AG09309 (cell line): ENCODE results near the gene ADH7.
A peak's percentile ranks its signal among the peaks of the same experiment; 100 is the strongest.

Source experiments
- DNase-seq: peaks from one replicate; pipeline ENCODE4 v3.0.0-alpha.2; 2010; ENCODE audit warnings: low read depth
- H3K4me3 ChIP-seq: 2 replicates; pipeline ENCODE4 v1.5.1; 2011; ENCODE audit warnings: mild to moderate bottlenecking, low read depth, low read length, moderate library complexity; ENCODE audit not compliant: control insufficient read depth
- TF ChIP-seq, protein P1 (sequence below): IDR thresholded peaks from 2 replicates; pipeline ENCODE4 v1.5.1; 2011; ENCODE audit warnings: mild to moderate bottlenecking, low read depth, low read length, inconsistent platforms; ENCODE audit not compliant: insufficient read depth, control insufficient read depth; ENCODE audit errors: missing control alignments

ADH7 gene

DNA sequence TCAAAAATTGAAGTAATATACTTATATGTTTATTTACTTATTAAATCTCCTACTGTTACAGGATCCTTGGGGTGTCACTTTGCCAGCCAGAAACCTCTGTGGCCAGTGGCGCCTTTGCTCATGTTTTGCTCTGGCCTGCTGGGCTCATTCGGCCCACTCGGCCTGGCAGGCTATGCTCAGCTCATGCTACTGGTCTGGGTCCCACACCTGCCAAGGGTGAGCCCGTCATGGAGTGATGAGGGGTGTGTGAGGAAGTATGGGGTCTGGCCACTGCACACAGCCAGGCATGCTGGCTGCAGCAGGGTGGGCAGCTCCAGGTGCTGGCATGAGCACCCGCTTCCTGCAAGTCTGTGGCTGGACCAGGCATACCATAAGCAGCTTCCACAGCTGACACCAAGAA, 25.1 kb downstream of the ADH7 start:
- TF ChIP-seq, protein P1, sequence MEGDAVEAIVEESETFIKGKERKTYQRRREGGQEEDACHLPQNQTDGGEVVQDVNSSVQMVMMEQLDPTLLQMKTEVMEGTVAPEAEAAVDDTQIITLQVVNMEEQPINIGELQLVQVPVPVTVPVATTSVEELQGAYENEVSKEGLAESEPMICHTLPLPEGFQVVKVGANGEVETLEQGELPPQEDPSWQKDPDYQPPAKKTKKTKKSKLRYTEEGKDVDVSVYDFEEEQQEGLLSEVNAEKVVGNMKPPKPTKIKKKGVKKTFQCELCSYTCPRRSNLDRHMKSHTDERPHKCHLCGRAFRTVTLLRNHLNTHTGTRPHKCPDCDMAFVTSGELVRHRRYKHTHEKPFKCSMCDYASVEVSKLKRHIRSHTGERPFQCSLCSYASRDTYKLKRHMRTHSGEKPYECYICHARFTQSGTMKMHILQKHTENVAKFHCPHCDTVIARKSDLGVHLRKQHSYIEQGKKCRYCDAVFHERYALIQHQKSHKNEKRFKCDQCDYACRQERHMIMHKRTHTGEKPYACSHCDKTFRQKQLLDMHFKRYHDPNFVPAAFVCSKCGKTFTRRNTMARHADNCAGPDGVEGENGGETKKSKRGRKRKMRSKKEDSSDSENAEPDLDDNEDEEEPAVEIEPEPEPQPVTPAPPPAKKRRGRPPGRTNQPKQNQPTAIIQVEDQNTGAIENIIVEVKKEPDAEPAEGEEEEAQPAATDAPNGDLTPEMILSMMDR = no peak
- no peak for DNase-seq

DNA sequence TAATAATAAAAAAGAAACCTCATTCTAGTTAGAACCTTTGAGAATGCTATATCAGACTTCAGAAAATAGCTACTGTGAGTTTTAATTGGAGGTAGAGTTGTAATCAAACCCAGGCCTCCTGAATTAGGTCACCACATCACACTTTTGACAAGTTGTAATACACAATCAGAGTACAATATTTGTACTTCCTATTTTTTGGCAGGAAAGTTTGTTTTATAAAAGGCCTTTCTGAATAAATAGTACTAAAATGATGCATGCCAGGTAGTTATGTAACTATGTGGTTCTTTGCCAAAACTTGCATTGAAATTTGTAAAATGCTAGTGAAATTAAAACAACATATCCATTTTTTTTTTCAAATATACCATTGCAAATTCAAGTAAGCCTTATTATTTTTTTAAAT, 26.8 kb downstream of the ADH7 start:
- no peak overlapping the region for H3K4me3 ChIP-seq
- DNase-seq = no peak
- TF ChIP-seq, protein P1 = no peak

More for the DNA sequence above, 25.1 kb downstream of the ADH7 start:
- no peak overlapping the region for H3K4me3 ChIP-seq

DNA sequence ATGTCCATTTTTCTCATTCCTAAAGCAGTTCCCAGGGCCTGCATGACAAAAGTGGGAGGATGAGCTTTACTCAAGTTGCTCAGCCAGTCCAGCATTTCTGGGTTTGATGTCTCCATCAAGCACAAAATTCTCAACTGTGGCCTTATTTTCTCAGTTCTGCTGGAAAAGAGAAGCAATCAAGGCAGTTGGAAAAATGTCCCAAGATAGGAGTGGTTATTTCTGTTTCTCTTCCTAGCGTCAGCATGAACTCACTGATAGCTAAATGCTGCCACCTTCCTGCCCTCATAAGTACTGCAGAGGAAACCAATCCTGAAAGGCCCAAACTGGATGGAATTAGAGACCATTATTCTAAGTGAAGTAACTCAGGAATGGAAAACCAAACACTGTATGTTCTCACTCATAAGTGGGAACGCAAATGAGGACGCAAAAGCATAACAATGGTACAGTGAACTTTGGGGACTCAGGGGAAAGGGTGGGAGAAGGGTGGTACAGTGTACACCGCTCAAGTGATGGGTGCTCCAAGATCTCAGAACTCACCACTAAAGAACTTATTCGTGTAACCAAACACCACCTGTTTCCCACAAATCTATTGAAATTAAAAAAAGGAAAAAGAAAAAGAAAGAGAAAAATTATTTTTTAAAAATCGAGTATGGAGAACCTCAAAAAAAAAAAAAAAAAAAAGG, 29.6 kb downstream of the ADH7 start:
- TF ChIP-seq, protein P1 = peak; percentile 90
- no peak for DNase-seq
- H3K4me3 ChIP-seq = no peak overlapping the region

DNA sequence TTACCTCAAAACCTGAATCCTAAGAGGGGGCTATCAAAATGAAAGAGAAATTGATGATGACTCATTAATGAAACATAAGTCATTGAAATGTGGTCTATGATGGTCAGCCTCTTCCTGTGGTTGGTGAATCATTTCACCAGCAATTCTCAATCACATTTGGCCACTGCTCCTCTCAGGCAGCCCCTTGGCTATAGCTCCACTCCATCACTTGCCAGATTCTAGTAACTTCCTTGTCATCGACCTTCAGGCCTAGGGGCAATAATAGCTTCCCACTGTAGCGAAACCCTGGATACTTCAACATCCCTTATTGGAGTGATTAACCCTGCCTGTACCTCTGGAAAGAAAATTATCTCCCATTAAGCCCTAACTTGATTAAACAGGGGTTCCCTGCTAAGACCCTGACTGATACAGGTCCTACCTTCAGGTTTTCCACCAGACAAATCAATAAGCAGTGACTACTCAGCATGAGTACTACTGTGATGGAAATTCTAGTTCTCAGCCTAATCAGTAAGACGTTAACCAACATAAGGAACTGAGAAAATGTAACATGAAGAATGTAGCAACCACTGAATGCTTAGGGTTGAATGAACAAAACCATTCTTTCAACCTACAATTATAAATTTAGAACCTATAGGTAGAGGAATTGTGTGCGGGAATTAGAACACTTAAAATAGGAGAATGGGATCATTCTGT, 30.4 kb downstream of the ADH7 start:
- TF ChIP-seq, protein P1 = no peak
- H3K4me3 ChIP-seq = no peak overlapping the region
- DNase-seq = no peak

DNA sequence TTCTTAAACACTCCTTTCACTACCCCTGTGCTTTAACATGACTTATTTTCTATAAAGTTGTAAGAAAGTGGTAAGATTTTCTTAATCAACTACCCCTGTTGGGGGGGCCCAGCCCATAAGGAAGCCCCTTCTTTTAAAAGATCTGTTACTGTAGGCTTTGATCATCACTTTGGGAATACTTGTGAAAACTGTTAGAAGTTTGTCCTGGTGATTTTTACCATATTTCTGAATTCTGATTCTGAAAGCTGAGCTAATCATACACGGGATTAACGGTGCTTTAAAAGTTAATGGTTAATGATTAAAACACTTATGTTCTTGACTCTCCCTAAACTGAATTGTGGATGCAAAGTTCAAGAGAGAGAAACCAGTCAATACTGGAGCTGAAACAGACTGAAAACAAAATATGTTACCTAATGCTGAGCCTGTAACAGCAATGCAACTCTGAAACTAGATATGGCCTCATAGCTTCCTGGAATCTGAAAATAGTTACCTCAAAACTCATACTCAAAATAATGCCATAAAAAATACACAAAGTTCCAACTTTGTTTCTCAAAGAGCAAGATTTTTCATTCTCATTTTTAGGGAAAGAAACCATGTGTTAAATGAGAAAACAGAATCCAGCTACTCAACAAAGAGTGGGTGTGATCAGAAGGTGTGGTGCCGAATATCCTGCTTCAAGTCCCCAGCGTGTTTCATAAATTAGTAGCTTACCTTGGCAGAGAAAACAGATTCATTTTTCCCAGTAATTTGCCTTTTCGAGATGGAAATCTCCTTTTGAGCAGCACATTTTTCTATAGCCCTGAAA, 31.6 kb downstream of the ADH7 start:
- no peak for DNase-seq
- H3K4me3 ChIP-seq = no peak overlapping the region
- TF ChIP-seq, protein P1 = no peak

DNA sequence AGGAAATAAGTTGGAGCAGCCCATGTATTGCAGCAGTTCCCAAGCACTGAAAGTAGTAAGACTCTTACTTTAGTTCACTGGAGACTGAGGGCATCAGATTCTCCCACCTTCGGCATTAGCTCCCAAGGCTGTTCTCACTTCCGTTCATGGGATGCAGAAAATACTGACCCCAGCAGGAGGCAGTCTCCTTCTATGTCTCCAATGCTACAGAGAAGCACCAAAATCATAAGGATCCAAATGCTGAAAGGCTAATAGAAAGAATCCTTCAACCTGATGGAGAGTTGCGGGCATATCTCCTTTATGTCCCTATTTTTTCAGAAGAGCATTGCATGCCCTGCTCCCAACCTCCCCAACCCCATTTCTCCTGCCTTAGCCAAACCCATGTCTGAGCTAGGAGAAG, 32.4 kb downstream of the ADH7 start:
- no peak for DNase-seq
- TF ChIP-seq, protein P1 = no peak

More for the DNA sequence above, 32.4 kb downstream of the ADH7 start:
- H3K4me3 ChIP-seq = no peak overlapping the region
